Measurements from ENCODE around the gene ZRANB1. TPM values are rescaled to one million over a fixed set of nuclear protein-coding genes. Genes with fewer than 3 reads are reported as not detected.

ZRANB1 gene
- total and polyA plus RNA-seq, 2 experiments from 2014 or later: 4.2 to 26.7 TPM

DNA sequence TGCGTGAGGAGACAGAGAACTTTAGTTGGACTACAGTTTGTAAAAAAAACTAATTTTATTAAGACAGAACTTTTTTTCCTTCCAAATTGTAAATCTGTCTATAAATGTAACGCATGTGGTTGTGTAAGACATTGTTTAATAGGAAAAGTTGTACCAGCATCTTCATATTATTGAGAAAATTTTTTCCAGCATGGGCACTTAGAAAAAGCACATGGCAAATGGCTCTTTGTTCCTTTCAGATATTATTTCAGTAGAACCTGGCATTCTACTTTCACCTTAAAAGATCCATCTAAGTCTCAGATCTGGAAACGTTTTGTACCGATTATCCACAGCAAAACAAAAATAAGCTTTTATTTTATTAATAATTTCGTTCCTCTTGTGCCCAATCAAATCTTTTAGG lies 43.2 kb downstream of the ZRANB1 start (continued):
- TF ChIP-seq, protein P1, sequence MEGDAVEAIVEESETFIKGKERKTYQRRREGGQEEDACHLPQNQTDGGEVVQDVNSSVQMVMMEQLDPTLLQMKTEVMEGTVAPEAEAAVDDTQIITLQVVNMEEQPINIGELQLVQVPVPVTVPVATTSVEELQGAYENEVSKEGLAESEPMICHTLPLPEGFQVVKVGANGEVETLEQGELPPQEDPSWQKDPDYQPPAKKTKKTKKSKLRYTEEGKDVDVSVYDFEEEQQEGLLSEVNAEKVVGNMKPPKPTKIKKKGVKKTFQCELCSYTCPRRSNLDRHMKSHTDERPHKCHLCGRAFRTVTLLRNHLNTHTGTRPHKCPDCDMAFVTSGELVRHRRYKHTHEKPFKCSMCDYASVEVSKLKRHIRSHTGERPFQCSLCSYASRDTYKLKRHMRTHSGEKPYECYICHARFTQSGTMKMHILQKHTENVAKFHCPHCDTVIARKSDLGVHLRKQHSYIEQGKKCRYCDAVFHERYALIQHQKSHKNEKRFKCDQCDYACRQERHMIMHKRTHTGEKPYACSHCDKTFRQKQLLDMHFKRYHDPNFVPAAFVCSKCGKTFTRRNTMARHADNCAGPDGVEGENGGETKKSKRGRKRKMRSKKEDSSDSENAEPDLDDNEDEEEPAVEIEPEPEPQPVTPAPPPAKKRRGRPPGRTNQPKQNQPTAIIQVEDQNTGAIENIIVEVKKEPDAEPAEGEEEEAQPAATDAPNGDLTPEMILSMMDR (conservative IDR thresholded peaks at IDR 0.05; ENCODE audit: low read depth in 2 of 2): no peak
- TF ChIP-seq CREB1 (CRISPR knock-in tag; IDR thresholded peaks at IDR 0.05; ENCODE audit: low read depth) (no peak), POLR2AphosphoS5 (IDR thresholded peaks at IDR 0.05; ENCODE audit: low read depth) (no peak), ETS1 (IDR thresholded peaks at IDR 0.05) (no peak), ZNF331 (CRISPR knock-in tag; IDR thresholded peaks at IDR 0.05; ENCODE audit: low read depth) (no peak), ZNF114 (CRISPR knock-in tag; IDR thresholded peaks at IDR 0.05) (no peak), EZH2phosphoT487 (IDR thresholded peaks at IDR 0.05; ENCODE audit: unreplicated experiment) (no peak), STAT1 (IDR thresholded peaks at IDR 0.05; ENCODE audit: unreplicated experiment) (no peak)

DNA sequence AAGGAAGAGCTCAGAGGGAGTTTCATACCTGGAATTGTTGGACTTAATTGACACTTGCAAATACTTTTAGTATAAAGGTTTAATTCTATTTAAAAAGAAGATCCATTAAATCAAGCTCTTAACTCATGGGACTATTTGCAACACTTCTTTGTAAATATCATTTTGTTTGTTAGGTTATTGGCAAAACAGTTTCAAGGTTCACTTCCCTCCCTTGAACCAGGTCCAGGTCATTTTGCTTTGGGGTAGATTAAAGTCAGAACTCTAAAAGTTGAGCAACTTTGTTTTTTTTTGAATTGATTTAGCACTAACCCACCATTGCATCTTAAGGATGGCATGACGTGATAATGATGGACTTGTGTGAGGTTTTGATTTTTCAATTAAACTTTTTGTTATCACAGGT lies 45.9 kb downstream of the ZRANB1 start:
- Mint-ChIP-seq H3K4me1 (0 out of 3 replicates have a peak, but pooled peaks cover 4% of the 10 kb centered on the region), H3K4me3 (no peak overlapping the region), H3K36me3 (ENCODE audit: low read depth) (peaks cover 87% of the 10 kb centered on the region), H3K27me3 (ENCODE audit: insufficient read depth, low read depth, poor library complexity) (peaks cover 42% of the 10 kb centered on the region), H3K27ac (no peak overlapping the region), H3K9me3 (no peaks in the 10 kb centered on the region)
- Histone ChIP-seq H2AFZ (no peak overlapping the region), H3K4me2 (no peak overlapping the region), H3F3A (replicated peaks; ENCODE audit: low read depth) (peaks cover 35% of the 10 kb centered on the region), H3K27ac (ENCODE audit: low read depth) (peak overlapping the region; percentile 72; the same call in 1 of the 2 replicates), H3K4me1 (ENCODE audit: insufficient read depth) (no peaks in the 10 kb centered on the region), H3K36me3 (ENCODE audit: insufficient read depth) (peaks cover 44% of the 10 kb centered on the region), H3K4me3 (no peak overlapping the region), H4K20me1 (replicated peaks; ENCODE audit: insufficient read depth) (peaks cover 28% of the 10 kb centered on the region), H3K79me2 (replicated peaks; ENCODE audit: insufficient read depth) (peaks cover 5% of the 10 kb centered on the region; the same call in 1 of the 2 replicates), H3K27me3 (ENCODE audit: insufficient read depth) (no peaks in the 10 kb centered on the region), H3K9me2 (ENCODE audit: insufficient read depth) (no peaks in the 10 kb centered on the region)
- ATAC-seq: no peak
- no peak for DNase-seq (ENCODE audit: low spot score)
- TF ChIP-seq ZNF331 (CRISPR knock-in tag; IDR thresholded peaks at IDR 0.05; ENCODE audit: low read depth) (no peak), CREB1 (CRISPR knock-in tag; IDR thresholded peaks at IDR 0.05; ENCODE audit: low read depth) (no peak), EZH2 (IDR thresholded peaks at IDR 0.05; ENCODE audit: low read depth, unreplicated experiment) (no peak)
- TF ChIP-seq, protein P1 (conservative IDR thresholded peaks at IDR 0.05; ENCODE audit: low read depth in 2 of 2): no peak
- TF ChIP-seq, protein P2, sequence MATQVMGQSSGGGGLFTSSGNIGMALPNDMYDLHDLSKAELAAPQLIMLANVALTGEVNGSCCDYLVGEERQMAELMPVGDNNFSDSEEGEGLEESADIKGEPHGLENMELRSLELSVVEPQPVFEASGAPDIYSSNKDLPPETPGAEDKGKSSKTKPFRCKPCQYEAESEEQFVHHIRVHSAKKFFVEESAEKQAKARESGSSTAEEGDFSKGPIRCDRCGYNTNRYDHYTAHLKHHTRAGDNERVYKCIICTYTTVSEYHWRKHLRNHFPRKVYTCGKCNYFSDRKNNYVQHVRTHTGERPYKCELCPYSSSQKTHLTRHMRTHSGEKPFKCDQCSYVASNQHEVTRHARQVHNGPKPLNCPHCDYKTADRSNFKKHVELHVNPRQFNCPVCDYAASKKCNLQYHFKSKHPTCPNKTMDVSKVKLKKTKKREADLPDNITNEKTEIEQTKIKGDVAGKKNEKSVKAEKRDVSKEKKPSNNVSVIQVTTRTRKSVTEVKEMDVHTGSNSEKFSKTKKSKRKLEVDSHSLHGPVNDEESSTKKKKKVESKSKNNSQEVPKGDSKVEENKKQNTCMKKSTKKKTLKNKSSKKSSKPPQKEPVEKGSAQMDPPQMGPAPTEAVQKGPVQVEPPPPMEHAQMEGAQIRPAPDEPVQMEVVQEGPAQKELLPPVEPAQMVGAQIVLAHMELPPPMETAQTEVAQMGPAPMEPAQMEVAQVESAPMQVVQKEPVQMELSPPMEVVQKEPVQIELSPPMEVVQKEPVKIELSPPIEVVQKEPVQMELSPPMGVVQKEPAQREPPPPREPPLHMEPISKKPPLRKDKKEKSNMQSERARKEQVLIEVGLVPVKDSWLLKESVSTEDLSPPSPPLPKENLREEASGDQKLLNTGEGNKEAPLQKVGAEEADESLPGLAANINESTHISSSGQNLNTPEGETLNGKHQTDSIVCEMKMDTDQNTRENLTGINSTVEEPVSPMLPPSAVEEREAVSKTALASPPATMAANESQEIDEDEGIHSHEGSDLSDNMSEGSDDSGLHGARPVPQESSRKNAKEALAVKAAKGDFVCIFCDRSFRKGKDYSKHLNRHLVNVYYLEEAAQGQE (IDR thresholded peaks at IDR 0.05; ENCODE audit: unreplicated experiment): no peak
